Peyer's patch (tissue), 4 donors: Measurements from ENCODE around the gene HS2ST1. TPM values are rescaled to one million over a fixed set of nuclear protein-coding genes. Genes with fewer than 3 reads are reported as not detected.

Source experiments
- DNase-seq, 3 donors: peaks; one replicate each; pipeline ENCODE4 v3.0.0-alpha.2; 2017 to 2019
- H3K27ac ChIP-seq, 4 donors: fragments of 200-600 bp; sonication (generic); one replicate each; pipeline ENCODE4 v1.5.1; 2016 to 2019
- H3K27me3 ChIP-seq, 2 donors: fragments of 200-600 bp; sonication (generic); one replicate each; pipeline ENCODE4 v1.5.1; 2019
- H3K36me3 ChIP-seq, 3 donors: fragments of 200-600 bp; sonication (generic); one replicate each; pipeline ENCODE4 v1.5.1; 2016 to 2019
- H3K4me1 ChIP-seq, 4 donors: fragments of 200-600 bp; sonication (generic); one replicate each; pipeline ENCODE4 v1.5.1; 2016 to 2019
- H3K4me3 ChIP-seq, 4 donors: fragments of 200-600 bp; sonication (generic); 1 replicate in 3 of 4; 2 replicates in 1 of 4; pipeline ENCODE4 v1.5.1; 2016 to 2019; ENCODE audit warnings: mild to moderate bottlenecking in 1 of 4
- H3K9me3 ChIP-seq, 4 donors: fragments of 200-600 bp; sonication (generic); one replicate each; pipeline ENCODE4 v1.5.1; 2016 to 2019; ENCODE audit warnings: mild to moderate bottlenecking in 1 of 4
- CTCF ChIP-seq, 6 experiments: fragments of 450-650 bp in 4 of 6; fragments of 200-600 bp in 2 of 6; sonication (generic) in 1 of 6; IDR thresholded peaks; one replicate each; pipeline ENCODE4 v1.5.1; 2017 to 2019; ENCODE audit warnings: antibody characterized with exemption in 6 of 6, mild to moderate bottlenecking in 3 of 6, moderate library complexity in 1 of 6
- POLR2A ChIP-seq, 2 donors: fragments of 450-650 bp; IDR thresholded peaks; one replicate each; pipeline ENCODE4 v1.5.1; 2017; ENCODE audit warnings: antibody characterized with exemption in 2 of 2, mild to moderate bottlenecking in 2 of 2, moderate library complexity in 2 of 2
- total RNA-seq, 4 donors: library from RNA; depleted of rRNA; stranded (reverse); fragments of >200 nt; gene quantifications; one replicate each; pipeline ENCODE4 v1.1.0, GENCODE V29; 2016

Gene HS2ST1
- total RNA-seq, 4 donors from 2014 or later = 9.1 to 14.9 (median 10.3) TPM

- no peak overlapping the region for H3K4me3 ChIP-seq
- no peaks in the 10 kb centered on the region for H3K4me1 ChIP-seq
- H3K9me3 ChIP-seq = no peaks in the 10 kb centered on the region
- H3K27ac ChIP-seq = no peak overlapping the region
- no peaks in the 10 kb centered on the region for H3K36me3 ChIP-seq
- H3K27me3 ChIP-seq = no peaks in the 10 kb centered on the region
- no peak for DNase-seq
- TF ChIP-seq CTCF (IDR thresholded peaks at IDR 0.05) = no peak
- no peak for TF ChIP-seq POLR2A (IDR thresholded peaks at IDR 0.05)
These were observed 201.0 kb downstream of the HS2ST1 start for GRCh38 chr1:87115317-87115890.

GRCh38 chr1:87115891-87116290, 201.5 kb downstream of the HS2ST1 start:
- Histone ChIP-seq H3K27ac (no peak overlapping the region), H3K4me3 (no peak overlapping the region), H3K4me1 (no peaks in the 10 kb centered on the region), H3K9me3 (no peaks in the 10 kb centered on the region), H3K27me3 (no peaks in the 10 kb centered on the region), H3K36me3 (no peaks in the 10 kb centered on the region)
- TF ChIP-seq CTCF (IDR thresholded peaks at IDR 0.05) (no peak), POLR2A (IDR thresholded peaks at IDR 0.05) (no peak)
- DNase-seq = no peak

- Histone ChIP-seq H3K9me3 (no peaks in the 10 kb centered on the region), H3K27me3 (no peaks in the 10 kb centered on the region), H3K36me3 (no peaks in the 10 kb centered on the region), H3K4me3 (no peak overlapping the region), H3K27ac (no peak overlapping the region), H3K4me1 (no peaks in the 10 kb centered on the region)
- TF ChIP-seq CTCF (IDR thresholded peaks at IDR 0.05) = no peak
- TF ChIP-seq POLR2A (IDR thresholded peaks at IDR 0.05) = no peak
- no peak for DNase-seq
These were observed 203.4 kb downstream of the HS2ST1 start for GRCh38 chr1:87117761-87118368.

- no peak for TF ChIP-seq CTCF (IDR thresholded peaks at IDR 0.05)
- TF ChIP-seq POLR2A (IDR thresholded peaks at IDR 0.05) = no peak
- H3K27ac ChIP-seq = no peak overlapping the region
- no peaks in the 10 kb centered on the region for H3K27me3 ChIP-seq
- H3K36me3 ChIP-seq = no peaks in the 10 kb centered on the region
- H3K9me3 ChIP-seq = no peaks in the 10 kb centered on the region
- H3K4me3 ChIP-seq = no peak overlapping the region
- no peak for DNase-seq
- H3K4me1 ChIP-seq = no peaks in the 10 kb centered on the region
These were observed 205.2 kb downstream of the HS2ST1 start for GRCh38 chr1:87119541-87120140.

GRCh38 chr1:87120779-87121178, 206.3 kb downstream of the HS2ST1 start:
- no peak overlapping the region for H3K4me3 ChIP-seq
- no peak overlapping the region for H3K27ac ChIP-seq
- no peaks in the 10 kb centered on the region for H3K36me3 ChIP-seq
- H3K9me3 ChIP-seq = no peaks in the 10 kb centered on the region
- TF ChIP-seq CTCF (IDR thresholded peaks at IDR 0.05) (no peak), POLR2A (IDR thresholded peaks at IDR 0.05) (no peak)
- no peaks in the 10 kb centered on the region for H3K4me1 ChIP-seq
- no peak for DNase-seq
- no peaks in the 10 kb centered on the region for H3K27me3 ChIP-seq
